CD4-positive, alpha-beta memory T cell (primary cell): ENCODE results near the gene PLCXD1. TPM values are rescaled to one million over a fixed set of nuclear protein-coding genes. Genes with fewer than 3 reads are reported as not detected.

Source experiments
- CTCF ChIA-PET: fragments of 350-600 bp; sonication (Branson Sonifier 250); formaldehyde crosslinking; loops from one replicate; lab custom pipeline; 2021; ENCODE audit warnings: inconsistent platforms; ENCODE audit not compliant: partially characterized antibody; lab: Charles Lee
- POLR2A ChIA-PET: fragments of 350-600 bp; sonication (Branson Sonifier 250); formaldehyde crosslinking; loops from one replicate; lab custom pipeline; 2021; ENCODE audit not compliant: partially characterized antibody; lab: Charles Lee
- DNase-seq, 5 donors: peaks; one replicate each; pipeline versions ENCODE4 v3.0.0 to v3.0.0-alpha.2; 2020 to 2022; ENCODE audit warnings: mixed read lengths in 1 of 5
- H3K27ac ChIP-seq: one replicate; pipeline ENCODE4 v1.7.0; 2013; ENCODE audit warnings: low read depth, low read length
- H3K27me3 ChIP-seq: 2 replicates; pipeline ENCODE4 v1.7.0; 2013; ENCODE audit warnings: mild to moderate bottlenecking, low read length, moderate library complexity; ENCODE audit not compliant: insufficient read depth
- H3K36me3 ChIP-seq: 2 replicates; pipeline ENCODE4 v1.7.0; 2013; ENCODE audit warnings: mild to moderate bottlenecking, low read length, moderate library complexity; ENCODE audit not compliant: insufficient read depth
- H3K4me1 ChIP-seq: 2 replicates; pipeline ENCODE4 v1.7.0; 2013; ENCODE audit warnings: mild to moderate bottlenecking, low read length, moderate library complexity; ENCODE audit not compliant: insufficient read depth
- H3K4me3 ChIP-seq, 2 donors: one replicate each; pipeline ENCODE4 v1.7.0; 2013; ENCODE audit warnings: low read length in 2 of 2, mild to moderate bottlenecking in 1 of 2
- H3K9me3 ChIP-seq, 2 donors: one replicate each; pipeline ENCODE4 v1.7.0; 2013; ENCODE audit warnings: low read length in 2 of 2, control low read depth in 1 of 2; ENCODE audit not compliant: control insufficient read depth in 1 of 2
- H3K27ac Mint-ChIP-seq, 7 donors: one replicate each; pipeline ENCODE4 v1.8.0; 2020 to 2021; ENCODE audit warnings: mixed read lengths in 7 of 7, mild to moderate bottlenecking in 6 of 7, inconsistent platforms in 3 of 7, moderate library complexity in 3 of 7
- H3K27me3 Mint-ChIP-seq, 2 donors: one replicate each; pipeline ENCODE4 v1.8.0; 2020 to 2021; ENCODE audit warnings: mixed read lengths in 2 of 2
- H3K36me3 Mint-ChIP-seq, 2 donors: one replicate each; pipeline ENCODE4 v1.8.0; 2020 to 2021; ENCODE audit warnings: mixed read lengths in 2 of 2, inconsistent platforms in 1 of 2, mild to moderate bottlenecking in 1 of 2
- H3K4me1 Mint-ChIP-seq, 4 donors: one replicate each; pipeline ENCODE4 v1.8.0; 2020 to 2021; ENCODE audit warnings: mixed read lengths in 4 of 4, mild to moderate bottlenecking in 1 of 4
- H3K4me3 Mint-ChIP-seq, 8 donors: one replicate each; pipeline ENCODE4 v1.8.0; 2020 to 2021; ENCODE audit warnings: mixed read lengths in 8 of 8, mild to moderate bottlenecking in 7 of 8, moderate library complexity in 6 of 8, inconsistent platforms in 3 of 8
- H3K9me3 Mint-ChIP-seq, 8 donors: one replicate each; pipeline ENCODE4 v1.8.0; 2020 to 2021; ENCODE audit warnings: mixed read lengths in 8 of 8, mild to moderate bottlenecking in 5 of 8, inconsistent platforms in 3 of 8, moderate library complexity in 1 of 8
- intact Hi-C: fragments of 100-400 bp; cut with micrococcal nuclease; formaldehyde crosslinking; loops from one replicate; pipeline ENCODE4 v1.15.1; 2023
- polyA plus RNA-seq, 2 donors: library from polyadenylated mRNA; unstranded; fragments of 300-500 nt; fragmentation: Illumina TruSeq; gene quantifications; one replicate each; pipeline ENCODE4 v1.2.3, GENCODE V29; 2021
- total RNA-seq, 2 experiments: library from RNA; stranded (reverse); gene quantifications; one replicate each; pipeline ENCODE4 v1.2.3, GENCODE V29; 2021

Gene PLCXD1
- total and polyA plus RNA-seq, 4 experiments from 2014 or later, result 3.1 to 28.7 (median 18.4) TPM

DNA sequence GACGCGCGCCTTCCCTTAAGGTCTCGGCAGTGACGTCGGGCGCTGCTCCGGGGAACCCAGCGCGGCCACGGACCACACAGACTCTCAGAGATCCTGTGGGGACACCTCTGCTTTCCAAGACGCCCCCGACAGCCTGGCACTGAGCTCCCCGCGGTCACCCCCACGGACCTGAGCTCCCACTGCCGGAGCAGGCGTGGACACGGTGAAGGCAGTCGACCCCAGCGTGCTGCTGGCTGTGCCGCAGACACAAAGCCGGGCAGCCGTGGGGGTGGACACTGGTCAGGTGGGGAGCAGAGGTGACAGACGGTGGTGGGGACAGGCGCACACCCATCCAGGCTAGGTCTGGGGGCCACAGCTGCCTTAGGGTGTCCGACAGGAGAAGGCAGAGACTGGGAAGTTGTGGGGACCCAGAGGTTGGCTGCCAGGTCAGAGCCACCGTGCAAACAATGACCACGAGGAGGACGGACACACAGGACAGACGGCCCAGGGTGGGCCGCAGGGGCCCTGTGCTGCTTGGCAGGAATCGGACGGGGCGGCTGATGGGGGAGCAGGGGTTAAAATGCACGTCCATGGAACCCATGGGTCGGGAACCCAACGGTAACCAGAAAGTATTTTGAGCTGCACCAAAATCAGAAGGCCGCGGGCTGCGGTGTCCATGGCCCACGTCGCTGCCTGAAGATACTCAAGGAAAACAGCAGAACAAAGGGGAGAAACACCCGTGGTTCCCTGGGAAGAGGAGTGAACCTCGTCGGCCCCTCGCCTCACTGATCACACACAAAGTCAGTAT, 54.0 kb downstream of the PLCXD1 start:
- Histone ChIP-seq H3K36me3 (no peaks in the 10 kb centered on the region), H3K4me1 (peaks cover 12% of the 10 kb centered on the region), H3K27ac (no peak overlapping the region), H3K4me3 (no peak overlapping the region), H3K9me3 (no peaks in the 10 kb centered on the region), H3K27me3 (no peaks in the 10 kb centered on the region)
- intact Hi-C loops, result no loop called here
- no peak overlapping the region for H3K4me3 Mint-ChIP-seq
- peaks cover 0 to 3% (median 0%) of the 10 kb centered on the region in 8 donors for H3K9me3 Mint-ChIP-seq
- ChIA-PET CTCF (no interaction called here), POLR2A (no interaction called here)
- H3K27me3 Mint-ChIP-seq, result no peaks in the 10 kb centered on the region
- no peak for DNase-seq
- no peak overlapping the region for H3K27ac Mint-ChIP-seq
- H3K4me1 Mint-ChIP-seq, result no peaks in the 10 kb centered on the region
- H3K36me3 Mint-ChIP-seq, result peaks cover 16 to 23% of the 10 kb centered on the region in 2 donors

GRCh38 chrX:335758-336155, 54.6 kb downstream of the PLCXD1 start:
- Histone ChIP-seq H3K9me3 (no peaks in the 10 kb centered on the region), H3K27ac (no peak overlapping the region), H3K4me3 (no peak overlapping the region), H3K27me3 (no peaks in the 10 kb centered on the region), H3K4me1 (peaks cover 12% of the 10 kb centered on the region), H3K36me3 (no peaks in the 10 kb centered on the region)
- no peak for DNase-seq
- Mint-ChIP-seq H3K36me3 (peaks cover 16 to 23% of the 10 kb centered on the region in 2 donors), H3K27me3 (no peaks in the 10 kb centered on the region), H3K4me1 (no peaks in the 10 kb centered on the region), H3K4me3 (no peak overlapping the region), H3K27ac (peak overlapping the region in 1 of 7 donors; percentile 53), H3K9me3 (peaks cover 0 to 3% (median 0%) of the 10 kb centered on the region in 8 donors)
- intact Hi-C loops, result no loop called here
- CTCF ChIA-PET, result no interaction called here
- POLR2A ChIA-PET, result no interaction called here

DNA sequence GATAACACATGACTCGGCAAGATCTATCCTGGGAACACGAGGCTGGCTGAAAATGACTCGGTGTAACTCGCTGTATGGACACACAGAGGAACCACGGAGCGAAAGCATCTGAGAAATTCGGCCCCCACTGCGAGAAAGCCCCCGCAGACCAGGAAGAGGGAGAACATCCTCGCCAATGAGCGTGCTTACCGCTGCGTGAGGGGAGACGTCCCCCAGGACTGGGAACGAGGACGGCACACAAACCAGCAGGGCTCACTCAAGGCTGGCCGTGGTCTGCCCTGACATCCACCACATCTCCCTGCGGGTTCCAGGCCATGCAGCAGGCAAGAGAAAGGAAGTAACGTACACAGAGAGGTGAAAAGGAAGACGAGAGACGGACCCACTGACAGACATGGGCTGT, 55.0 kb downstream of the PLCXD1 start:
- Histone ChIP-seq H3K4me3 (no peak overlapping the region), H3K9me3 (no peaks in the 10 kb centered on the region), H3K36me3 (no peaks in the 10 kb centered on the region), H3K27ac (no peak overlapping the region), H3K4me1 (peaks cover 7% of the 10 kb centered on the region), H3K27me3 (no peaks in the 10 kb centered on the region)
- Mint-ChIP-seq H3K4me3 (no peak overlapping the region), H3K9me3 (peaks cover 0 to 3% (median 0%) of the 10 kb centered on the region in 8 donors), H3K27ac (peak overlapping the region in 2 of 7 donors; percentile 53 to 80), H3K4me1 (no peaks in the 10 kb centered on the region), H3K27me3 (no peaks in the 10 kb centered on the region), H3K36me3 (peaks cover 16 to 23% of the 10 kb centered on the region in 2 donors)
- ChIA-PET CTCF (no interaction called here), POLR2A (no interaction called here)
- intact Hi-C loops, result no loop called here
- no peak for DNase-seq

- Mint-ChIP-seq H3K9me3 (peaks cover 0 to 4% (median 0%) of the 10 kb centered on the region in 8 donors), H3K4me3 (peak overlapping the region in 1 of 8 donors; percentile 46), H3K36me3 (peaks cover 17 to 26% of the 10 kb centered on the region in 2 donors), H3K4me1 (no peaks in the 10 kb centered on the region), H3K27ac (peak overlapping the region in 1 of 7 donors; percentile 7), H3K27me3 (no peaks in the 10 kb centered on the region)
- H3K27me3 ChIP-seq, result no peaks in the 10 kb centered on the region
- H3K36me3 ChIP-seq, result no peaks in the 10 kb centered on the region
- H3K9me3 ChIP-seq, result no peaks in the 10 kb centered on the region
- intact Hi-C loops, result no loop called here
- DNase-seq, result no peak
- ChIA-PET CTCF (no interaction called here), POLR2A (no interaction called here)
- H3K4me3 ChIP-seq, result no peak overlapping the region
- H3K27ac ChIP-seq, result no peak overlapping the region
- no peaks in the 10 kb centered on the region for H3K4me1 ChIP-seq
These were observed 56.2 kb downstream of the PLCXD1 start for GRCh38 chrX:337331-337831.

- Mint-ChIP-seq H3K36me3 (peaks cover 17 to 26% of the 10 kb centered on the region in 2 donors), H3K9me3 (peaks cover 0 to 4% (median 0%) of the 10 kb centered on the region in 8 donors), H3K4me1 (no peaks in the 10 kb centered on the region), H3K27me3 (no peaks in the 10 kb centered on the region), H3K4me3 (no peak overlapping the region), H3K27ac (peak overlapping the region in 1 of 7 donors; percentile 74)
- H3K4me3 ChIP-seq, result no peak overlapping the region
- DNase-seq, result no peak
- no peak overlapping the region for H3K27ac ChIP-seq
- ChIA-PET CTCF (no interaction called here), POLR2A (no interaction called here)
- intact Hi-C loops, result no loop called here
- H3K27me3 ChIP-seq, result no peaks in the 10 kb centered on the region
- H3K9me3 ChIP-seq, result no peaks in the 10 kb centered on the region
- no peaks in the 10 kb centered on the region for H3K4me1 ChIP-seq
- H3K36me3 ChIP-seq, result no peaks in the 10 kb centered on the region
These were observed 57.2 kb downstream of the PLCXD1 start for GRCh38 chrX:338281-338835.

GRCh38 chrX:338836-339400, 57.7 kb downstream of the PLCXD1 start:
- Histone ChIP-seq H3K4me3 (no peak overlapping the region), H3K27ac (no peak overlapping the region), H3K4me1 (no peaks in the 10 kb centered on the region), H3K9me3 (no peaks in the 10 kb centered on the region), H3K27me3 (no peaks in the 10 kb centered on the region), H3K36me3 (no peaks in the 10 kb centered on the region)
- no peak overlapping the region for H3K4me3 Mint-ChIP-seq
- H3K27ac Mint-ChIP-seq, result peak overlapping the region in 1 of 7 donors; percentile 74
- ChIA-PET CTCF (no interaction called here), POLR2A (no interaction called here)
- peaks cover 17 to 26% of the 10 kb centered on the region in 2 donors for H3K36me3 Mint-ChIP-seq
- H3K4me1 Mint-ChIP-seq, result no peaks in the 10 kb centered on the region
- H3K27me3 Mint-ChIP-seq, result no peaks in the 10 kb centered on the region
- H3K9me3 Mint-ChIP-seq, result peaks cover 0 to 4% (median 0%) of the 10 kb centered on the region in 8 donors
- intact Hi-C loops, result no loop called here
- no peak for DNase-seq

DNA sequence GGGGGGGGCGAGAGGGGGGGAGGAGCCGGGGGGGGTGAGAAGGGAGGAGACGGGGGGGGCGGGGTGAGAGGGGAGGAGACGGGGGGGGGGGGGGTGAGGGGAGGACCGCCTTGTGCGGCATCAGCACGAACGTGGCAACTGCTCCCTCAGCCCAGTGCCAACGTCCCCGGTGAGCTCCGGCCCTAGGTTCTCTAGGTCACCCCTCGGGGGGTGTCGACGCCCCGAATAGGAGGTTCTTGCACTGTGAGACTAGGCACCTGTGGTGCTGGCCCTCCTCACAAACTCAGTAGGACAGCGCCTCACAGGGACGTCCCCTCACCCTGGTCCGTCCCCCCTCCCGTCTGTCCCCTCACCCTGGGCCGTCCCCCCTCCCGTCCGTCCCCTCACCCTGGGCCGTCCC, 58.9 kb downstream of the PLCXD1 start:
- Histone ChIP-seq H3K27me3 (no peaks in the 10 kb centered on the region), H3K4me3 (no peak overlapping the region), H3K36me3 (no peaks in the 10 kb centered on the region), H3K4me1 (no peaks in the 10 kb centered on the region), H3K27ac (no peak overlapping the region), H3K9me3 (no peaks in the 10 kb centered on the region)
- DNase-seq, result no peak
- H3K4me1 Mint-ChIP-seq, result no peaks in the 10 kb centered on the region
- peaks cover 0 to 4% (median 0%) of the 10 kb centered on the region in 8 donors for H3K9me3 Mint-ChIP-seq
- no peak overlapping the region for H3K4me3 Mint-ChIP-seq
- no peak overlapping the region for H3K27ac Mint-ChIP-seq
- CTCF ChIA-PET, result no interaction called here
- H3K27me3 Mint-ChIP-seq, result no peaks in the 10 kb centered on the region
- POLR2A ChIA-PET, result no interaction called here
- peaks cover 17 to 26% of the 10 kb centered on the region in 2 donors for H3K36me3 Mint-ChIP-seq
- intact Hi-C loops, result no loop called here
